ENCODE measurements around the gene PPP1R14C. TPM values are rescaled to one million over a fixed set of nuclear protein-coding genes. Genes with fewer than 3 reads are reported as not detected.

PPP1R14C gene
- polyA plus RNA-seq, 1 donor (not counting 4 experiments of a cell fraction or from before 2014, with no cell fraction given) = 50.6 TPM

DNA sequence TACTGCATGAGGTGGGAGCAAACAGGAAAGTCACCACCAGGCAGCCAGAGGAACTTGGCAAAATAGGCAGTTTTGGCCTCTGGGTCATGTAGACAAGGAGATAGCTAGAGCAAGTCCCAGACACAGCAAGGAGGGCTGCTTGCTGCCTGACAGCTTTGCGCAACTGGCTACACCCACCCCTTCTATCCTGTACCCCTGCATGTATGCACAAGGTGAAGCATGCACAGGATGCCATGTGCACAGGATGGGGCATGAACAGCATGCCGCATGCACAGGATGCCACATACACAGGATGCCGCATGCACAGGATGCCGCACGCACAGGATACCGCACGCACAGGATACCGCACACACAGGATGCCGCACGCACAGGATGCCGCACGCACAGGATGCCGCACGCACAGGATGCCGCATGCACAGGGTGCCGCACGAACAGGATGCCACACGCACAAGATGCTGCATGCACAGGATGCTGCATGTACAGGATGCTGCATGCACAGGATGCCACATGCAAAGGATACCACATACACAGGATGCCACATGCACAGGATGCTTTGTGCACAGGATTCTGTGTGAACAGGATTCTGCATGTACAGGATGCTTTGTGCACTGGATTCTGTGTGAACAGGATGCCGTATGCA is 121.0 kb downstream of the PPP1R14C start:
- Histone ChIP-seq H3K9ac (ENCODE audit: control insufficient read depth, extremely low read depth, insufficient read depth, low read length) (no peak overlapping the region), H3K36me3 (ENCODE audit: control insufficient read depth in 2 of 2, extremely low read depth in 1 of 2, insufficient read depth in 2 of 2, low read length in 2 of 2) (no peaks in the 10 kb centered on the region), H3K27ac (ENCODE audit: control insufficient read depth, insufficient read depth, low read length) (no peak overlapping the region), H3K27me3 (ENCODE audit: control insufficient read depth, extremely low read depth, insufficient read depth, low read length) (no peaks in the 10 kb centered on the region), H3K4me2 (ENCODE audit: control insufficient read depth, extremely low read depth, insufficient read depth, low read depth, low read length) (no peak overlapping the region), H3K9me1 (ENCODE audit: control insufficient read depth, extremely low read depth, insufficient read depth, low read length) (no peaks in the 10 kb centered on the region), H3K4me1 (ENCODE audit: control insufficient read depth, extremely low read depth, insufficient read depth, low read length) (peaks cover 28% of the 10 kb centered on the region), H2AFZ (ENCODE audit: control insufficient read depth, low read length) (no peak overlapping the region), H4K20me1 (ENCODE audit: control insufficient read depth, extremely low read depth, insufficient read depth, low read length) (no peaks in the 10 kb centered on the region), H3K9me3 (ENCODE audit: control insufficient read depth, low read depth, low read length) (no peaks in the 10 kb centered on the region), H3K79me2 (ENCODE audit: control insufficient read depth, insufficient read depth, low read length) (no peaks in the 10 kb centered on the region), H3K4me3 (ENCODE audit: control insufficient read depth in 2 of 3, extremely low read depth in 1 of 3, insufficient read depth in 2 of 3, low read depth in 1 of 3, low read length in 3 of 3) (no peak overlapping the region)
- TF ChIP-seq EZH2 (IDR thresholded peaks at IDR 0.05; ENCODE audit: low read length) = no peak
- TF ChIP-seq, protein P1, sequence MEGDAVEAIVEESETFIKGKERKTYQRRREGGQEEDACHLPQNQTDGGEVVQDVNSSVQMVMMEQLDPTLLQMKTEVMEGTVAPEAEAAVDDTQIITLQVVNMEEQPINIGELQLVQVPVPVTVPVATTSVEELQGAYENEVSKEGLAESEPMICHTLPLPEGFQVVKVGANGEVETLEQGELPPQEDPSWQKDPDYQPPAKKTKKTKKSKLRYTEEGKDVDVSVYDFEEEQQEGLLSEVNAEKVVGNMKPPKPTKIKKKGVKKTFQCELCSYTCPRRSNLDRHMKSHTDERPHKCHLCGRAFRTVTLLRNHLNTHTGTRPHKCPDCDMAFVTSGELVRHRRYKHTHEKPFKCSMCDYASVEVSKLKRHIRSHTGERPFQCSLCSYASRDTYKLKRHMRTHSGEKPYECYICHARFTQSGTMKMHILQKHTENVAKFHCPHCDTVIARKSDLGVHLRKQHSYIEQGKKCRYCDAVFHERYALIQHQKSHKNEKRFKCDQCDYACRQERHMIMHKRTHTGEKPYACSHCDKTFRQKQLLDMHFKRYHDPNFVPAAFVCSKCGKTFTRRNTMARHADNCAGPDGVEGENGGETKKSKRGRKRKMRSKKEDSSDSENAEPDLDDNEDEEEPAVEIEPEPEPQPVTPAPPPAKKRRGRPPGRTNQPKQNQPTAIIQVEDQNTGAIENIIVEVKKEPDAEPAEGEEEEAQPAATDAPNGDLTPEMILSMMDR (optimal IDR thresholded peaks at IDR 0.05 in 1 of 3, IDR thresholded peaks at IDR 0.05 in 1 of 3, conservative IDR thresholded peaks at IDR 0.05 in 1 of 3; ENCODE audit: extremely low read depth in 1 of 3, insufficient read depth in 2 of 3, low read length in 3 of 3) = no peak
- dilution Hi-C loops (cut with MboI; ENCODE audit: extremely low pct_ligation_motif_present, low sequenced_read_pairs) = no loop called here
- FAIRE-seq = no peak
- no peak for DNase-seq (ENCODE audit: low read depth, low spot score)

DNA sequence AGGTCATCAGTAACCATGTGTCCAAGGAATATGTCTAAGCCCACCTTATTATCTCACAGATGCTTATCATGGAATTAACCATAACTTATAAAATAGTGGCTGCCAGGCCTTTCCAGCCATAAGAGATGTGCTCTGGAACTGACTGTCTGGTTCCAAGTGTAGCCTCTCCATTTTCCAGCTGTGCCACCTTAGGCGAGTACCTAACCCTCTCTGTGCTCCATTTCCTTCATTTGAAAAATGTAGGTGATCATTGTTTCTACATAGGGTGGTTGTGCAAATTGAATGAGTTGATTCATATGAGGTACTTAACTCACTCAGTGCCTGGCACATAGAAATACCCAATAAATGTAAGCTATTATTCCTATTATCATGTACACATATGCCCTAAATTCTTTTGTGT is 123.5 kb downstream of the PPP1R14C start:
- no peak overlapping the region for H3K4me3 ChIP-seq (ENCODE audit: control insufficient read depth in 2 of 3, extremely low read depth in 1 of 3, insufficient read depth in 2 of 3, low read depth in 1 of 3, low read length in 3 of 3)
- H4K20me1 ChIP-seq (ENCODE audit: control insufficient read depth, extremely low read depth, insufficient read depth, low read length) = no peaks in the 10 kb centered on the region
- H3K27me3 ChIP-seq (ENCODE audit: control insufficient read depth, extremely low read depth, insufficient read depth, low read length) = no peaks in the 10 kb centered on the region
- H3K36me3 ChIP-seq (ENCODE audit: control insufficient read depth in 2 of 2, extremely low read depth in 1 of 2, insufficient read depth in 2 of 2, low read length in 2 of 2) = no peaks in the 10 kb centered on the region
- no peak overlapping the region for H3K9ac ChIP-seq (ENCODE audit: control insufficient read depth, extremely low read depth, insufficient read depth, low read length)
- peak overlapping the region; percentile 97 for H3K27ac ChIP-seq (ENCODE audit: control insufficient read depth, insufficient read depth, low read length)
- no peak overlapping the region for H3K4me2 ChIP-seq (ENCODE audit: control insufficient read depth, extremely low read depth, insufficient read depth, low read depth, low read length)
- H3K9me3 ChIP-seq (ENCODE audit: control insufficient read depth, low read depth, low read length) = no peaks in the 10 kb centered on the region
- H3K4me1 ChIP-seq (ENCODE audit: control insufficient read depth, extremely low read depth, insufficient read depth, low read length) = peaks cover 51% of the 10 kb centered on the region
- H2AFZ ChIP-seq (ENCODE audit: control insufficient read depth, low read length) = no peak overlapping the region
- no peaks in the 10 kb centered on the region for H3K9me1 ChIP-seq (ENCODE audit: control insufficient read depth, extremely low read depth, insufficient read depth, low read length)
- dilution Hi-C loops (cut with MboI; ENCODE audit: extremely low pct_ligation_motif_present, low sequenced_read_pairs) = no loop called here
- no peak for DNase-seq (ENCODE audit: low read depth, low spot score)
- H3K79me2 ChIP-seq (ENCODE audit: control insufficient read depth, insufficient read depth, low read length) = no peaks in the 10 kb centered on the region
- peak; percentile 74 for FAIRE-seq
- no peak for TF ChIP-seq EZH2 (IDR thresholded peaks at IDR 0.05; ENCODE audit: low read length)
- TF ChIP-seq, protein P1 (optimal IDR thresholded peaks at IDR 0.05 in 1 of 3, IDR thresholded peaks at IDR 0.05 in 1 of 3, conservative IDR thresholded peaks at IDR 0.05 in 1 of 3; ENCODE audit: extremely low read depth in 1 of 3, insufficient read depth in 2 of 3, low read length in 3 of 3) = no peak

Measured in keratinocyte (primary cell).